Right ventricle myocardium inferior (tissue), 1 donor: ENCODE results near the gene DNAH11. TPM values are rescaled to one million over a fixed set of nuclear protein-coding genes. Genes with fewer than 3 reads are reported as not detected.

Source experiments
- ATAC-seq: fragments of 200-7000 bp; cut with Tn5 transposase; one replicate; pipeline ENCODE4 v1.9.1; 2020; ENCODE audit warnings: mild to moderate bottlenecking, moderate library complexity
- DNase-seq: peaks from one replicate; pipeline ENCODE4 v3.0.0; 2021; ENCODE audit errors: missing footprints
- intact Hi-C: fragments of 100-400 bp; cut with DNase I; formaldehyde crosslinking; loops from one replicate; pipeline ENCODE4 v1.11.0; 2022
- total RNA-seq: library from RNA; stranded (reverse); fragmentation: NEBNext Ultra II Directional; extraction: Animal tissue kit (Norgen Biotek cat#: 25700); gene quantifications from one replicate; pipeline ENCODE4 v1.2.1, GENCODE V29; 2021
- donor health status: DM: no; HTN: yes; CAD: no; lungs with severe emphysema.

The DNAH11 gene
- total RNA-seq, 1 donor from 2014 or later: 0.08 TPM

GRCh38 chr7:21747806-21748205, 205.0 kb downstream of the DNAH11 start:
- ATAC-seq (no peak), DNase-seq (no peak)
- intact Hi-C loops: no loop called here

- intact Hi-C loops: no loop called here
- ATAC-seq (no peak), DNase-seq (no peak)
Measured at GRCh38 chr7:21749378-21749777, 206.5 kb downstream of the DNAH11 start.

GRCh38 chr7:21753071-21753470, 210.2 kb downstream of the DNAH11 start:
- intact Hi-C loops: no loop called here
- ATAC-seq: no peak
- DNase-seq: no peak

GRCh38 chr7:21754963-21755362, 212.1 kb downstream of the DNAH11 start:
- ATAC-seq (no peak), DNase-seq (no peak)
- intact Hi-C loops: no loop called here

GRCh38 chr7:21757537-21758282, 214.9 kb downstream of the DNAH11 start:
- DNase-seq (no peak), ATAC-seq (no peak)
- intact Hi-C loops: no loop called here

GRCh38 chr7:21758286-21758685, 215.4 kb downstream of the DNAH11 start:
- intact Hi-C loops: no loop called here
- DNase-seq: no peak
- ATAC-seq: no peak

GRCh38 chr7:21762469-21762868, 219.6 kb downstream of the DNAH11 start:
- intact Hi-C loops: no loop called here
- no peak for DNase-seq
- no peak for ATAC-seq

GRCh38 chr7:21763818-21764217, 221.0 kb downstream of the DNAH11 start:
- no peak for DNase-seq
- intact Hi-C loops: no loop called here
- ATAC-seq: no peak

- ATAC-seq: no peak
- intact Hi-C loops: loop anchor here (5.0 kb wide), 1 partner anchor 504 kb away; no protein-coding TSS in a partner anchor
- DNase-seq: no peak
Measured at GRCh38 chr7:21766218-21766617, 223.4 kb downstream of the DNAH11 start.

GRCh38 chr7:21767300-21767900, 224.6 kb downstream of the DNAH11 start:
- ATAC-seq (peak; percentile 84), DNase-seq (no peak)
- intact Hi-C loops: loop anchor here (5.0 kb wide), 1 partner anchor 505 kb away; no protein-coding TSS in a partner anchor

- no peak for ATAC-seq
- DNase-seq: no peak
- intact Hi-C loops: loop anchor here (5.0 kb wide), 1 partner anchor 506 kb away; no protein-coding TSS in a partner anchor
Measured at GRCh38 chr7:21768279-21768678, 225.4 kb downstream of the DNAH11 start.

GRCh38 chr7:21771266-21771665, 228.4 kb downstream of the DNAH11 start:
- intact Hi-C loops: no loop called here
- ATAC-seq: no peak
- DNase-seq: no peak

- DNase-seq: no peak
- intact Hi-C loops: no loop called here
- no peak for ATAC-seq
Measured at GRCh38 chr7:21771906-21772610, 229.2 kb downstream of the DNAH11 start.

GRCh38 chr7:21773326-21773725, 230.5 kb downstream of the DNAH11 start:
- intact Hi-C loops: no loop called here
- ATAC-seq (no peak), DNase-seq (no peak)

GRCh38 chr7:21777921-21778320, 235.1 kb downstream of the DNAH11 start:
- no peak for ATAC-seq
- intact Hi-C loops: no loop called here
- DNase-seq: no peak

GRCh38 chr7:21778953-21779352, 236.1 kb downstream of the DNAH11 start:
- intact Hi-C loops: no loop called here
- DNase-seq: no peak
- no peak for ATAC-seq

- intact Hi-C loops: no loop called here
- ATAC-seq: no peak
- no peak for DNase-seq
Measured at GRCh38 chr7:21782996-21783395, 240.2 kb downstream of the DNAH11 start.

- DNase-seq (no peak), ATAC-seq (no peak)
- intact Hi-C loops: no loop called here
Measured at GRCh38 chr7:21784989-21785388, 242.2 kb downstream of the DNAH11 start.

GRCh38 chr7:21805791-21806190, 263.0 kb downstream of the DNAH11 start:
- ATAC-seq (no peak), DNase-seq (no peak)
- intact Hi-C loops: no loop called here

- ATAC-seq (no peak), DNase-seq (no peak)
- intact Hi-C loops: no loop called here
Measured at GRCh38 chr7:21806388-21806787, 263.5 kb downstream of the DNAH11 start.
